CD4-positive, alpha-beta T cell treated with Interleukin-15 for 1 hour (primary cell): ENCODE measurements around the gene CMIP.

ENCODE experiments used
- DNase-seq: peaks from one replicate; pipeline ENCODE4 v3.0.0-alpha.2; 2020

CMIP gene

GRCh38 chr16:81539009-81539758 lies 94.6 kb downstream of the CMIP start:
- DNase-seq = no peak

- DNase-seq = no peak
Observed at GRCh38 chr16:81539759-81540472, 95.3 kb downstream of the CMIP start.

- DNase-seq = no peak
Observed at GRCh38 chr16:81541314-81541713, 96.7 kb downstream of the CMIP start.

- no peak for DNase-seq
Observed at GRCh38 chr16:81542609-81543570, 98.3 kb downstream of the CMIP start.

GRCh38 chr16:81543571-81543970 lies 99.0 kb downstream of the CMIP start:
- no peak for DNase-seq

GRCh38 chr16:81544261-81544660 lies 99.7 kb downstream of the CMIP start:
- no peak for DNase-seq

GRCh38 chr16:81544700-81545271 lies 100.2 kb downstream of the CMIP start:
- no peak for DNase-seq

- DNase-seq = no peak
Observed at GRCh38 chr16:81545470-81546250, 101.1 kb downstream of the CMIP start.

GRCh38 chr16:81546781-81547180 lies 102.2 kb downstream of the CMIP start:
- no peak for DNase-seq

- no peak for DNase-seq
Observed at GRCh38 chr16:81547194-81547938, 102.8 kb downstream of the CMIP start.

- DNase-seq = no peak
Observed at GRCh38 chr16:81547939-81548216, 103.3 kb downstream of the CMIP start.

- no peak for DNase-seq
Observed at GRCh38 chr16:81548551-81548875, 103.9 kb downstream of the CMIP start.

GRCh38 chr16:81548876-81549546 lies 104.4 kb downstream of the CMIP start:
- no peak for DNase-seq

GRCh38 chr16:81549547-81550431 lies 105.2 kb downstream of the CMIP start:
- no peak for DNase-seq

- DNase-seq = no peak
Observed at GRCh38 chr16:81550432-81550808, 105.8 kb downstream of the CMIP start.

- DNase-seq = peak; percentile 44
Observed at GRCh38 chr16:81551151-81551808, 106.7 kb downstream of the CMIP start.

GRCh38 chr16:81551821-81552304 lies 107.3 kb downstream of the CMIP start:
- no peak for DNase-seq

- DNase-seq = no peak
Observed at GRCh38 chr16:81552743-81553079, 108.1 kb downstream of the CMIP start.

GRCh38 chr16:81553080-81553813 lies 108.6 kb downstream of the CMIP start:
- no peak for DNase-seq
